A673 (cell line): ENCODE measurements around the gene LGR6.

Experiments
- CTCF ChIP-seq: fragments of 300-800, 200-600 bp; sonication (generic); conservative IDR thresholded peaks from 2 replicates; pipeline ENCODE4 v1.5.1; 2017; ENCODE audit warnings: low read depth, mild to moderate bottlenecking, antibody characterized with exemption, low read length, moderate library complexity, mixed read lengths
- EZH2 ChIP-seq: fragments of 200-600 bp; sonication (generic); IDR thresholded peaks from 2 replicates; pipeline ENCODE4 v1.6.1; 2017; ENCODE audit warnings: borderline replicate concordance, low read depth, mild to moderate bottlenecking, mixed read lengths, antibody characterized with exemption, low read length; ENCODE audit not compliant: poor library complexity, severe bottlenecking

GRCh38 chr1:202288177-202288576 is 94.6 kb downstream of the LGR6 start:
- TF ChIP-seq EZH2 (no peak), CTCF (no peak)
